CD4-positive, alpha-beta T cell treated with Interleukin-1 beta for 1 hour (primary cell): ENCODE measurements around the gene BRSK1.
"Not testable (repeated sequence)": the region's sequence is repeated elsewhere in the genome, so short reads cannot be mapped to it uniquely, and the experiment has no call there.

Experiments used
- DNase-seq, 2 donors: peaks; one replicate each; pipeline ENCODE4 v3.0.0-alpha.2; 2020 to 2022

BRSK1 gene

DNA sequence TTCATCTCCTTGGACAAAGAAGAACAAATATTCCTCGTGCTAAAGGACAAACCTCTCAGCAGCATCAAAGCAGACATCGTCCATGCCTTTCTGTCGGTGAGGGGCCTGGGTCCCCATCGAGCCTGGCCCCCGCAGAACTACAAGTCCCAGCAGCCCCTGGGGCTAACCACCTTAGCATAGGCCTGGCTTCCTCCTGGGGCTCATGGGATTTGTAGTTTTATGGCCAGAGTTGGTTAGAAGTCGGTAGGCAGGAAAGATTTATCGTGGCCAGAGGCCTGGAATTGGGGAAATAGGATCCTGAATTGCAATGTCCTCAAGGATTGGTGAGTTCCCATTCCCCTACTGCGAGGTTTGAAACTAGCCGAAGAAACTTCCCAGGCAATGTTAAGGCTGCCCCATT, 21.7 kb downstream of the BRSK1 start:
- peak; percentile 48 to 64 for DNase-seq

DNA sequence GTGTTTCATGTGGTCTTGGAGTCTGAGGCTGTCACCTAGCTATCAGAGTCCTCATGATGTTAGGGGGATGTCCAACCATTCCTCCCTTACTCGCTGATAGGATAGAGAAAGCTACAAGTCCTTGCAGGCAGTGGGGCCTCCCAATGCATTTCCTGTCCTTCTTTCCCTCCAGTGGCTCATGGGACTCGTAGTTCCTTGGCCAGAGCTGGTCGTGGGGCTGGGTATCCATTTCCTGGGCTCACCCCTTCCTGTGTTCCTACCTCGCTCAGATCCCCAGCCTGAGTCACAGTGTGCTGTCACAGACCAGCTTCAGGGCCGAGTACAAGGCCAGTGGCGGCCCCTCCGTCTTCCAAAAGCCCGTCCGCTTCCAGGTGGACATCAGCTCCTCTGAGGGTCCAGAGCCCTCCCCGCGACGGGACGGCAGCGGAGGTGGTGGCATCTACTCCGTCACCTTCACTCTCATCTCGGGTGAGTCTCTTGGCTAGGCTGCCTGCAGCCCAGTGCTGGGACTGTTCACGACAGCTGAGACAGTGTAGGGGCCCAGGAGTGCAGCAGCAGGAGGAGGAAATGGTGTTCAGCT, 22.3 kb downstream of the BRSK1 start:
- no peak for DNase-seq

DNA sequence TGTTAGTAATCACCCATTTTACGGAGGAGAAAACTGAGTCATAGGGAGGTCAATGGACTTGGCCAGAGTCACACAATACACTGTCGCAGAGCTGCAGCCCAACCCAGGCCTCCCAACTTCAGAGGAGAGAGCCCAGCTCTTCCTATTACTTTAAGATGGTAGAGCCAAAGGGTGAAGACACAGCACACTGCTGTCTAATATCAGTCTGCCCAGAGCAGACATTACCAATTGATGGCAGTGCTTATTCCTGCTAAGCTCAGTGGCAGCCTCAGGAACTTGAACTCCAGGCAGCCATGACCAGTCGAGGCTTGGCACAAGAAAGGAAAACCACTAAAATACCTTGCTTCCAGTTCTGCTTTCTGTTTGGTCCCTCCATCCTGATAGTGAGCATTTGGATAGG, 22.9 kb downstream of the BRSK1 start:
- no peak for DNase-seq

DNA sequence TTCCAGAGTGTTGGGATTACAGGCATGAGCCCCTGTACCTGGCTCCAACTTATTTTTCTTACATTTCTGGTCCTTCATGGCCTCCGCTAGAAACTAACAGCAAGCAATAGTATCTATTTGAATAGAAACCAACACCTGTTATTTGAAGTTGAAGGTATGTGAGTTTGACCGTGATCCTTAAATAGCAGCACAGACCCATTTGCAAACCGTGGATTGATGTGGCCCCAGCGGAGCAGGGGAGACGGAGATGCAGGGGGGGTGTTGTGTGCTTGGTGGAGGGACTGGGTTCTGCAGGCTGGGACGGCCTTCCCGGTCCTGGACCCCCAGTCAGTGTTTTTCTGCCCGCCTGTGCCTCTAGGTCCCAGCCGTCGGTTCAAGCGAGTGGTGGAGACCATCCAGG, 24.5 kb downstream of the BRSK1 start:
- no peak for DNase-seq

DNA sequence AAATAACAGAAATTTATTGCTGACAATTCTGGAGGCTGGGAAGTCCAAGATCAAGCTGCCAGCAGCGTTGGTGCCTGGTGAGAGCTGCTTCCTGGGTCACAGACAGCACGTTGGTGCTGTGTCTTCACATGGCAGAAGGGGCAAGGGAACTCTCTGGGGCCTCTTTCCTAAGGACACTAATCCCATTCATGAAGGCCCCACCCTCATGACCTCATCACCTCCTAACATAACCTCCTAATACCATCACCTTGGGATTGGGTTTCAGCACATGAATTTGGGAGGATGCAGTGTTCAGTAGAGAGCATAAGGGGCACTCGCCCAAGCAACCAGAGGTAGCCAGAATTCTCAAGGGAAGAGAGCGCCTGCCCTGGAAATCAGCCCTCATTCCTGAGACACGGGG, 25.7 kb downstream of the BRSK1 start:
- DNase-seq: no peak

GRCh38 chr19:55310498-55310897, 26.7 kb downstream of the BRSK1 start:
- no peak for DNase-seq

DNA sequence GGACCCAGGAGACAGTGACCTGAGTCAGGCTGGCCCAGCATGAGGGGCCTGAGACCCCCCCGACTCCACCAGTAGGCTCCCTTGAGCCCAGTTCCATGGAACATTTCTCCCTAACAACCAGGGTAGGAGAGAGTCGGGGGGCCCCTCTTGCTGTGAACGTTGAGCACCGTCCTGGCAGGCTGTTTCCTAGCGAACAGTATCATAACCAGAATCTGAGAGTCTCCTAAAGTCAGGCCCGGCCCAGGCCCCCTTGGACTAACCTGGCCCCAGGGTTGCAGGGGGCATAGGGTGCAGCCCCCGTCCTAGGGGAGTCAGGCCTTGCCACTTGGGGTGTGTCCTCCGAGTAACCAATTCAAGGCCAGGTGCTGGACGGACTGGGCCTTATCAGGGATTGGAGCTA, 27.6 kb downstream of the BRSK1 start:
- DNase-seq: no peak

GRCh38 chr19:55311797-55312196, 28.0 kb downstream of the BRSK1 start:
- DNase-seq: no peak

- no peak for DNase-seq
Observed at GRCh38 chr19:55312621-55313512, 29.1 kb downstream of the BRSK1 start.

- no peak for DNase-seq
Observed at GRCh38 chr19:55314396-55314795, 30.6 kb downstream of the BRSK1 start.

DNA sequence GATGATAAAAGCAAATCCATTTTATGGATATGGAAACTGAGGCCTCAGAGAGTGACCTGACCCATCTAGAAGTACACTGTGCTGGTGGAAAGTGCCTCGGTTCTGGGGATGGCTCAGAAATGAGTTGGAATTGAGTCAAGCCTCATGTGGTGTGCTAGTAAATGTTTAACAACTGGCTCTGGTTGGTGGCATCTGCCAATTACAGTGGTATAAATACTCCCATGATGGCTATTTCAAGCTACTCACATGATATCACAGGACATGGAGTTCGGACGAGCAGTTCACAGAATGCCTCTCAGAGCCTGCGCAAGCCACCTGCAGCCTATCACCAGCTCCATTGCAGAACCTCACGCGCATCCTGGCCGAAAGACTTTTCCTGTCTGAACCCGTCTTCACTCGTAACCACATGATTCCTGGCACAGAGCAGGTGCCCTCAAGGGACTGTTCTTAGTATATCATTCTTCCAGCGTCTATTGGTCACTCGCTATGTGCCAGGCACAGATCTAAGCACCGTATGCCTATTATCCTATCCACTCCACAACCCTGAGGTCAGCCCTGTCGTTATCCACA, 32.2 kb downstream of the BRSK1 start:
- no peak for DNase-seq

- DNase-seq: no peak
Observed at GRCh38 chr19:55316646-55317045, 32.8 kb downstream of the BRSK1 start.

DNA sequence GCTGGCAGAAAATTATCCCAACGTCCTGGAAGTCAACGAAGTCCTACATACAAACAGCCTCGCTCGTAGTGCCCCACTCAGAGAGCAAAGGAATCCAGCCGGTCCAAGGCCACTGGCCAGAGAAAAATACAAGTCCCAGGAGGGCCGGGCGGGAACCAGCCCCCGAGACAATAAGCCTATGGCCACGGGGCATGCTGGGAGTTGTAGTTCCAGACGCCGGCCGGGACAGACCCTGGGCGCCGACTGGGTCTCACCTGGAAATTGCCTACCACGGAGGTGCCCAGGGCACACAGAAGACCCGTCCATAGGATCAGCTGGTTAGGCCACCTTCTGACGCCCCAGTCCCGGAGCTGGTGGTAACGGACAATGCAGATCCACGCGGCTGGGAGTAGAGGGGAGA, 36.0 kb downstream of the BRSK1 start:
- no peak for DNase-seq

GRCh38 chr19:55320844-55321419, 37.1 kb downstream of the BRSK1 start:
- no peak for DNase-seq

DNA sequence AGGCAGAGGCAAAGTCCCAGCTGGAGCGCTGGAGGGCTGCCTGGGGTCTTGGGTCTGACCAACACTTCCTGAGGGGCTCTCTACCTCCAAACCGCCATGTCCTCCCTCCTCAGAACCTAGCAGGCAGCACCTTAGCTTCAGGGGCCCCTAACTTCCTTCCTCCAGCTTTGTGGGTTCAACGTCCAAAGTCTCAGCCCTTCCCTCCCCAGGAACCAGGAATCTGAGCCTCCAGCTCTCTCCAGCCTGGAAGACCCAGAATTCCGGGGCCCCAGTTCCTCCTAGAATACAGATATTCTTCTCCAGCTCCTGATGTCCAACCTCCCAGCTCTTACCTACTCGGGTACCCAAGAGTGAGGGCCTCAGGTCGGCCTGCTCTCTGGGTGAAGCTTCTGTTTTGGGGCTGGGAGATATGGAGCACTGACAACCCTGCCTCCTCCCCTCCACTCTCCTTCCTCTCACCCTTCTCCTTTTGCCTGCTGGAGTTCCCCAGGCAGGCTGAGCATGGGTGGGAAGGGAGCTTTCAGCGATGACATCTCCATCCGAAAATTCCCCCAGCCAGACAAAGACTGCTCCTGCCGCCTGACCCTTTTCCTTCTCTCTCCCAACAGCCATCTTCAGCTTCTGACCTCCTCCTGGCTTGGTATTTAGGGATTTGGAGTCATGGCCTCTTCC, 37.8 kb downstream of the BRSK1 start:
- DNase-seq: no peak

DNA sequence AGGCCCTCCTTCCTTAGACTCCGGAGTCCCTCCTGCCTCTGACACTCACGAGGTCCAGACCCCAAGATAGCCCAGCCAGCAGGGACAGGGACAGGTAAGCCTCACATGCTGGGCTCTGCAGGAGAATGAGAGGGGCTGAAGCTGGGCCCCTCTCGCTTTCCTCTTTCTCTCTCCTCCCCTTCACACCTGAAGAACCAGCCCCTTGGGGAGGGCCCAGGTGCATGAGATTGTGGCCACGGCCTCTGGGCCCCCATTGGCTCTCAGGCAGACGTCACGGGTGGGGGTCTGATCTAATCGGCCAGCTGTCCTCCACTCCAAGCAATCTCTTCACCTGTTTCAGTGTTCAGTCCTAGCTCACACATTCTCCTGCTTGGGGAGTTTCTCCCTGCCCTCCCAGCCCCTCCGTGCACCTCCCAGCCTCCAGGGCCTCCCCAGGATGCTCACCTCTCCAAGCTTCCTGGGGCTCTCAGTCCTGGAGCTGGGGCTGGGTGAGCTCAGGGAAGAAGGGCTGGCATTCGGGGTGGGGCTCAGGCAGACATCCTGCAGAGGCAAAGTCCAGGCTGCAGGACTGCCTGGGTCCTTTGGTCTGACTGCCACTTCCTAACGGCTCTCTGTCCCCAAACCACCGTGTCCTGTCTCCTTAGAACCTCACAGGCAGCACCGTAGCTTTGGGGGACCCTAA, 38.5 kb downstream of the BRSK1 start:
- no peak for DNase-seq

DNA sequence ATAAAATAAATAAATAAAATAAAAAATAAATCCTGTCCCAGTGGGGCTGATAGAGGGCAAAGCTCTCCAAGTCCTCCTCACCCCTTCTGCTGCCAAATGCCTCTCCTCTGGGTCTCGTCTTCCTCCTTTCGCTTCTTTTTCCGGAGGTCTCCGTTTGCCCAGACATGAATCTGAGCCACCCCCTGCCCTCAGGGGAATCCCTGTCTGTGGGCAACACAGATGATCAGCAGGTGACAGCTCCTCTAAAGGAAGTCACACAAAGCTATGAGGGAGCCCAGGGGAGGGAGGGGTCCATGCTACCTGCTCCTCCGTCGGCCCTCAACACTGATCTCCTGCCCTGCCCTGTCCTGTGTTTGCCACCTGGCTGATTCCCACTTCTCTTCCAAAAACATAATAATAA, 40.9 kb downstream of the BRSK1 start:
- no peak for DNase-seq

GRCh38 chr19:55325172-55325571, 41.4 kb downstream of the BRSK1 start, which contains the start of gene TMEM150B:
Gene TMEM150B, minus strand, starts transcription at chr19:55325341. Its CDS starts 4,305 bp downstream, at chr19:55321036.
- DNase-seq: peak in 1 of 2 donors; percentile 15

DNA sequence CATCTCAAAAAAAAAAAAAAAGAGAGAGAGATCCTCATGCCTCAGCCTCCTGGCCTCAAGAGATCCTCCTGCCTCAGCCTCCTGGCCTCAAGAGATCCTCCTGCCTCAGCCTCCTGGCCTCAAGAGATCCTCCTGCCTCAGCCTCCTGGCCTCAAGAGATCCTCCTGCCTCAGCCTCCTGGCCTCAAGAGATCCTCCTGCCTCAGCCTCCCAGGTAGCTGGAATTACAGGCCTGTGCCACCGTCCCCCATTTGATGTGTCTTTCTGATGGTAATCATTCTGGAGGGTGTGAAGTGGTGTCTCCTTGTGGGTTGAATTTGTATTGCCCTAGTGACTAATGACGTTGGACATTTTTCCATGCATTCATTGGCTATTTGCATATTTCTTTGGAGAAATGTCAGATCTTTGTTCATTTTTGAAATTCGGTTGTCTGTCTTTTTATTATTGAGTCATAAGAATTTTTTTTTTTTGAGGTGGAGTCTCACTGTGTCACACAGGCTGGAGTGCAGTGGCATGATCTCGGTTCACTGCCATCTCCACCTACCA, 45.0 kb downstream of the BRSK1 start:
- peak in 1 of 2 donors; percentile 25 for DNase-seq

- not testable (repeated sequence) for DNase-seq
Observed at GRCh38 chr19:55329791-55330190, 46.0 kb downstream of the BRSK1 start.

DNA sequence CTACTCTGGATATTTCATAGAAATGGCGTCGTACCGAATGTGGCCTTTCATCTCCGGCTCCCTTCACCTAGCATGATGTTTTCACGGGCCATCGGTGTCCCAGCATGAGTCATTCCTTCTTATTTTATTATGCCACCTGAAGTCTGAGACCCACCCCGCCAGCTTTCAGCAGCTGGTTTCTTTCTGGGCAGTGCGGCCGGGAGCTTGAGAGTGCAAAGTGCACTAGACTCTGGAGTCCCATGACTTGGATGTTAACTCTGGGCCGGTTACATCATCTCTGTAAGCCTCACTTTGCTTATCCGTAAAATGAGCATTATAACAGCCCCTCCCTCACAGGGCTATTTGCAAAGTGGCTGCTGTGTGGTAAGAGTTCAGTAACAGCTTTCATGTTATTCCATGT, 50.1 kb downstream of the BRSK1 start:
- DNase-seq: no peak

DNA sequence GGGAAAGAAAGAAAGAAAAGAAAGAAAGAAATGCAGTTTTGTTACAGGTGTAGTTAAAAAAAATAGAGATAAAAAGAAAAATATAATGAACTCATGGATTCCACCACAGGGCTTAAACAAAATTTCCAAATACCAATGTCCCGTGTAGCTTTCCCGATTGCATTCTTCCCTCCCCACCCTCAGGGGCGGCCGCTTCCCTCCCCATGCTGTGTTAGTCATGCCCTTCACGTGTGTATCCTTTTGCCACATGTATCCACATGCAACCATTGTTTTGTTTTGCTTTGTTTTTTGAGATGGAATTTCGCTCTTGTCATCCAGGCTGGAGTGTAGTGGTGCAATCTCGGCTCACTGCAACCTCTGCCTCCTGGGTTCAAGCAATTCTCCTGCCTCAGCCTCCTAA, 52.3 kb downstream of the BRSK1 start:
- no peak for DNase-seq
